ENCODE data around the gene MPV17L.
"Not testable (repeated sequence)": the region's sequence is repeated elsewhere in the genome, so short reads cannot be mapped to it uniquely, and the experiment has no call there.

GRCh38 chr16:15348721-15349120 is 46.8 kb upstream of the MPV17L start:
- TF ChIP-seq EZH2 (IDR thresholded peaks at IDR 0.05; ENCODE audit: insufficient read depth, poor library complexity, severe bottlenecking); EZH2phosphoT487 (IDR thresholded peaks at IDR 0.05; ENCODE audit: insufficient read depth, low read depth): not testable (repeated sequence)

Measured in GM23248 (cell line).